IMR-90 (cell line): ENCODE data around the gene EPHB1. TPM values are rescaled to one million over a fixed set of nuclear protein-coding genes. Genes with fewer than 3 reads are reported as not detected.

Source experiments
- ATAC-seq: fragments of 200-7000 bp; cut with Tn5 transposase; 2 replicates; pipeline ENCODE4 v1.9.1; 2020; ENCODE audit warnings: low read depth, mild to moderate bottlenecking, moderate library complexity
- BruUV-seq: library from RNA; stranded (reverse); fragments of 400-500 nt; replicated peaks from 2 replicates; lab custom pipeline; 2021; lab: Mats Ljungman, UMichigan
- CTCF ChIA-PET: fragments of 300-600 bp; formaldehyde crosslinking; extraction: SDS; loops from one replicate; lab custom pipeline; 2021; ENCODE audit warnings: antibody characterized with exemption; lab: Yijun Ruan, JAX
- POLR2A ChIA-PET: fragments of 300-600 bp; sonication (Branson Sonifier 250); formaldehyde crosslinking; loops from one replicate; lab custom pipeline; 2022; ENCODE audit warnings: antibody characterized with exemption; ENCODE audit not compliant: unreplicated experiment; lab: Charles Lee
- DNase-seq: peaks from one replicate; pipeline ENCODE4 v3.0.0; 2013
- H2AFZ ChIP-seq: replicated peaks from 2 replicates; pipeline ENCODE3; 2013; ENCODE audit warnings: low read length, mild to moderate bottlenecking; ENCODE audit not compliant: poor library complexity
- H2AK5ac ChIP-seq: 2 replicates; pipeline ENCODE4 v1.6.1; 2013; ENCODE audit warnings: low read depth, low read length, inconsistent platforms
- H2AK9ac ChIP-seq: replicated peaks from 2 replicates; pipeline ENCODE3; 2013; ENCODE audit warnings: mild to moderate bottlenecking, low read depth, low read length, moderate library complexity; ENCODE audit not compliant: poor library complexity
- H2BK120ac ChIP-seq: 2 replicates; pipeline ENCODE4 v1.6.1; 2013; ENCODE audit warnings: low read depth, low read length, inconsistent platforms
- H2BK15ac ChIP-seq: 3 replicates; pipeline ENCODE4 v1.6.1; 2013; ENCODE audit warnings: low read depth, low read length, inconsistent platforms
- H2BK20ac ChIP-seq: 2 replicates; pipeline ENCODE4 v1.6.1; 2013; ENCODE audit warnings: low read depth, mild to moderate bottlenecking, inconsistent platforms, low read length, moderate library complexity
- H2BK5ac ChIP-seq: 2 replicates; pipeline ENCODE4 v1.6.1; 2013; ENCODE audit warnings: mild to moderate bottlenecking, low read depth, low read length, inconsistent platforms; ENCODE audit not compliant: poor library complexity, severe bottlenecking
- H3K14ac ChIP-seq: replicated peaks from 2 replicates; pipeline ENCODE4 v1.6.1; 2013; ENCODE audit warnings: low read depth, low read length, inconsistent platforms
- H3K18ac ChIP-seq: 2 replicates; pipeline ENCODE4 v1.6.1; 2013; ENCODE audit warnings: low read depth, low read length, control low read depth
- H3K23ac ChIP-seq: 2 replicates; pipeline ENCODE4 v1.6.1; 2013; ENCODE audit warnings: low read depth, low read length, inconsistent platforms
- H3K27ac ChIP-seq: 2 replicates; pipeline ENCODE4 v1.5.1; 2013; ENCODE audit warnings: mild to moderate bottlenecking, control low read depth, low read length; ENCODE audit not compliant: insufficient read depth
- H3K27me3 ChIP-seq: 2 replicates; pipeline ENCODE4 v1.6.1; 2013; ENCODE audit warnings: low read length; ENCODE audit not compliant: control insufficient read depth, insufficient read depth
- H3K36me3 ChIP-seq: 2 replicates; pipeline ENCODE4 v1.6.1; 2013; ENCODE audit warnings: low read length, mixed read lengths; ENCODE audit not compliant: control insufficient read depth, insufficient read depth
- H3K4ac ChIP-seq: 2 replicates; pipeline ENCODE4 v1.6.1; 2013; ENCODE audit warnings: low read depth, low read length, inconsistent platforms
- H3K4me1 ChIP-seq: 2 replicates; pipeline ENCODE4 v1.6.1; 2013; ENCODE audit warnings: low read length, mixed read lengths; ENCODE audit not compliant: control insufficient read depth, insufficient read depth
- H3K4me2 ChIP-seq: 2 replicates; pipeline ENCODE4 v1.6.1; 2013; ENCODE audit warnings: low read depth, mild to moderate bottlenecking, control low read depth, low read length, moderate library complexity
- H3K4me3 ChIP-seq: 2 replicates; pipeline ENCODE4 v1.5.1; 2013; ENCODE audit warnings: low read depth, mild to moderate bottlenecking, control low read depth, low read length, moderate library complexity; ENCODE audit not compliant: insufficient read depth
- H3K56ac ChIP-seq: 2 replicates; pipeline ENCODE4 v1.6.1; 2013; ENCODE audit warnings: low read length, inconsistent platforms; ENCODE audit not compliant: insufficient read depth; ENCODE audit errors: extremely low read depth
- H3K79me1 ChIP-seq, 2 experiments: 2 replicates each; pipeline ENCODE4 v1.6.1; 2013; ENCODE audit warnings: low read length in 2 of 2, inconsistent platforms in 1 of 2, low read depth in 1 of 2
- H3K9ac ChIP-seq: 2 replicates; pipeline ENCODE4 v1.6.1; 2013; ENCODE audit warnings: low read depth, low read length, control low read depth
- H3K9me1 ChIP-seq: 2 replicates; pipeline ENCODE4 v1.6.1; 2013; ENCODE audit warnings: low read length, inconsistent platforms; ENCODE audit not compliant: insufficient read depth
- H3K9me3 ChIP-seq: 2 replicates; pipeline ENCODE4 v1.6.1; 2013; ENCODE audit warnings: low read length; ENCODE audit not compliant: control insufficient read depth, insufficient read depth
- H4K20me1 ChIP-seq: 2 replicates; pipeline ENCODE4 v1.6.1; 2013; ENCODE audit warnings: low read length, inconsistent platforms; ENCODE audit not compliant: insufficient read depth
- H4K5ac ChIP-seq: 2 replicates; pipeline ENCODE4 v1.6.1; 2013; ENCODE audit warnings: mild to moderate bottlenecking, low read depth, low read length, control low read depth
- H4K8ac ChIP-seq, 2 experiments: 2 replicates each; pipeline ENCODE4 v1.6.1; 2013; ENCODE audit warnings: low read depth in 2 of 2, low read length in 2 of 2, control low read depth in 1 of 2, inconsistent platforms in 1 of 2
- H4K91ac ChIP-seq: 2 replicates; pipeline ENCODE4 v1.6.1; 2013; ENCODE audit warnings: low read depth, low read length, inconsistent platforms; ENCODE audit not compliant: insufficient read depth
- ELK1 ChIP-seq: fragments of 150-350 bp; IDR thresholded peaks from 2 replicates; pipeline ENCODE4 v1.6.1; 2016; ENCODE audit warnings: low read depth, mild to moderate bottlenecking, low read length, moderate library complexity, borderline replicate concordance
- RAD21 ChIP-seq: IDR thresholded peaks from 2 replicates; pipeline ENCODE4 v1.6.1; 2012; ENCODE audit warnings: low read length, improper control_type of control experiment
- WGBS, 2 experiments: methylation state at CpG; one replicate each; pipeline versions ENCODE4 v1.1.5 to v1.1.7; 2013; ENCODE audit warnings: missing lambda C conversion rate in 2 of 2; ENCODE audit not compliant: insufficient read length in 1 of 2; ENCODE audit errors: extremely low coverage in 2 of 2; 5-methylcytosine and 5-hydroxymethylcytosine counted together
- dilution Hi-C: fragments of 300-500 bp; cut with HindIII; formaldehyde crosslinking; loops from one replicate; pipeline ENCODE4 v1.14.3; 2018; ENCODE audit warnings: low sequenced_read_pairs; ENCODE audit not compliant: unreplicated experiment
- in situ Hi-C: fragments of 300-500 bp; cut with MboI; formaldehyde crosslinking; loops from 3 replicates; pipeline ENCODE4 v1.14.3; 2019; ENCODE audit warnings: low sequenced_read_pairs, inconsistent platforms, mixed read lengths
- intact Hi-C: fragments of 100-400 bp; cut with micrococcal nuclease; formaldehyde crosslinking; loops from 2 replicates; pipeline ENCODE4 v1.10.0; 2022
- polyA plus RNA-seq, 3 experiments: library from polyadenylated mRNA; depleted of rRNA; stranded (reverse); fragments of >200 nt; gene quantifications; 2 replicates each; pipeline ENCODE4 v1.2.3, GENCODE V29; 2012; ENCODE audit warnings: low replicate concordance in 1 of 3
- total RNA-seq: library from RNA; depleted of rRNA; stranded (reverse); fragments of >200 nt; gene quantifications from 2 replicates; pipeline ENCODE4 v1.2.3, GENCODE V29; 2012

Gene EPHB1
- total and polyA plus RNA-seq, 2 of the 4 experiments (the other 2 are of a cell fraction) = 0.17 to 0.36 TPM

GRCh38 chr3:134766290-134766689 is 28.8 kb upstream of the EPHB1 start:
- dilution Hi-C loops = no loop called here
- BruUV-seq = no TSS peak
- no peaks in the 10 kb centered on the region for H3K9me1 ChIP-seq
- H3K79me1 ChIP-seq = no peaks in the 10 kb centered on the region
- no peak overlapping the region for H2AK5ac ChIP-seq
- no peak overlapping the region for H3K23ac ChIP-seq
- H2BK120ac ChIP-seq = no peak overlapping the region
- no peak overlapping the region for H2BK15ac ChIP-seq
- no peak overlapping the region for H2AK9ac ChIP-seq
- H2BK5ac ChIP-seq = no peak overlapping the region
- no peaks in the 10 kb centered on the region for H3K4me1 ChIP-seq
- no peak for TF ChIP-seq RAD21
- TF ChIP-seq ELK1 = no peak
- POLR2A ChIA-PET = no interaction called here
- H3K9ac ChIP-seq = no peak overlapping the region
- no peak overlapping the region for H3K56ac ChIP-seq
- no peak overlapping the region for H2AFZ ChIP-seq
- H4K20me1 ChIP-seq = no peaks in the 10 kb centered on the region
- ATAC-seq (no peak), DNase-seq (no peak)
- H3K9me3 ChIP-seq = no peaks in the 10 kb centered on the region
- no peak overlapping the region for H4K5ac ChIP-seq
- H2BK20ac ChIP-seq = no peak overlapping the region
- no peak overlapping the region for H3K4me2 ChIP-seq
- in situ Hi-C loops = no loop called here
- H3K36me3 ChIP-seq = no peaks in the 10 kb centered on the region
- H3K18ac ChIP-seq = no peak overlapping the region
- WGBS, 2 experiments = 40% methylated on average over 1 of the region's 1 CpG; no CpG with 5 or more reads in 1 of the 2 experiments
- no peak overlapping the region for H4K8ac ChIP-seq
- intact Hi-C loops = no loop called here
- peaks cover 5% of the 10 kb centered on the region for H3K27me3 ChIP-seq
- H3K4me3 ChIP-seq = no peak overlapping the region
- H3K27ac ChIP-seq = no peak overlapping the region
- H3K4ac ChIP-seq = no peak overlapping the region
- H4K91ac ChIP-seq = no peak overlapping the region
- no peak overlapping the region for H3K14ac ChIP-seq
- CTCF ChIA-PET = no interaction called here
